HG02642 (cell line): Measurements from ENCODE around the gene PNPLA3.

Source experiments
- ATAC-seq: cut with Tn5 transposase; IDR thresholded peaks from one replicate; pipeline ENCODE4 v1.9.1; 2021; ENCODE audit warnings: mild to moderate bottlenecking; ENCODE audit not compliant: unreplicated experiment, poor library complexity

PNPLA3 gene, protein sequence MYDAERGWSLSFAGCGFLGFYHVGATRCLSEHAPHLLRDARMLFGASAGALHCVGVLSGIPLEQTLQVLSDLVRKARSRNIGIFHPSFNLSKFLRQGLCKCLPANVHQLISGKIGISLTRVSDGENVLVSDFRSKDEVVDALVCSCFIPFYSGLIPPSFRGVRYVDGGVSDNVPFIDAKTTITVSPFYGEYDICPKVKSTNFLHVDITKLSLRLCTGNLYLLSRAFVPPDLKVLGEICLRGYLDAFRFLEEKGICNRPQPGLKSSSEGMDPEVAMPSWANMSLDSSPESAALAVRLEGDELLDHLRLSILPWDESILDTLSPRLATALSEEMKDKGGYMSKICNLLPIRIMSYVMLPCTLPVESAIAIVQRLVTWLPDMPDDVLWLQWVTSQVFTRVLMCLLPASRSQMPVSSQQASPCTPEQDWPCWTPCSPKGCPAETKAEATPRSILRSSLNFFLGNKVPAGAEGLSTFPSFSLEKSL

DNA sequence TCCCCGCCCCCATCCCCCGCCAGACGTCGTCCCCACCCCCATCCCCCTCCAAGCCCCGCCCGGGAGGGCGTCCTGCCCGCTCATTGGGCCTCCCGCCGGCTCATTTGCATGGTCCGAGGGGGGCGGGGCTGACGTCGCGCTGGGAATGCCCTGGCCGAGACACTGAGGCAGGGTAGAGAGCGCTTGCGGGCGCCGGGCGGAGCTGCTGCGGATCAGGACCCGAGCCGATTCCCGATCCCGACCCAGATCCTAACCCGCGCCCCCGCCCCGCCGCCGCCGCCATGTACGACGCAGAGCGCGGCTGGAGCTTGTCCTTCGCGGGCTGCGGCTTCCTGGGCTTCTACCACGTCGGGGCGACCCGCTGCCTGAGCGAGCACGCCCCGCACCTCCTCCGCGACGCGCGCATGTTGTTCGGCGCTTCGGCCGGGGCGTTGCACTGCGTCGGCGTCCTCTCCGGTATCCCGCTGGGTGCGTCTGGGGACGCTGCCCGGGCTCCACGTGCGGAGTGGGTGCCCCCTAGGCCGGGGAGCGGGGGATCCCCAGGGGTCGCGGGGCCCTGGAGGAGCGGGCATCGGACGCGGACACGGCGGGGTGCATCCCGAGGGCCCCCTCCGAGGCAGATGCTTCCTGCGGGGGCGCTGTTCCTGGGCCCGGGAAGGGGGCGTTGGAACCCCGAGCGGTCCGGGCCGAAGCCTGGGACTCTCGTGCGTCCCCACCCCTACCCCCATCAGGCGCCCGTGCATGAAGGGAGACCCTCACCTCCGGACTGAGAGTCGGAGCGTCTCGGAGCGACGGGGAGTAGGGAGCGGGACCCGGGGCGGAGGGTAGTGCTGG is at the start of gene PNPLA3:
Gene PNPLA3, plus strand, starts transcription at position 175 of the 834 bp plus-strand sequence. Its CDS starts 107 bp downstream, at position 282.
- ATAC-seq: no peak

DNA sequence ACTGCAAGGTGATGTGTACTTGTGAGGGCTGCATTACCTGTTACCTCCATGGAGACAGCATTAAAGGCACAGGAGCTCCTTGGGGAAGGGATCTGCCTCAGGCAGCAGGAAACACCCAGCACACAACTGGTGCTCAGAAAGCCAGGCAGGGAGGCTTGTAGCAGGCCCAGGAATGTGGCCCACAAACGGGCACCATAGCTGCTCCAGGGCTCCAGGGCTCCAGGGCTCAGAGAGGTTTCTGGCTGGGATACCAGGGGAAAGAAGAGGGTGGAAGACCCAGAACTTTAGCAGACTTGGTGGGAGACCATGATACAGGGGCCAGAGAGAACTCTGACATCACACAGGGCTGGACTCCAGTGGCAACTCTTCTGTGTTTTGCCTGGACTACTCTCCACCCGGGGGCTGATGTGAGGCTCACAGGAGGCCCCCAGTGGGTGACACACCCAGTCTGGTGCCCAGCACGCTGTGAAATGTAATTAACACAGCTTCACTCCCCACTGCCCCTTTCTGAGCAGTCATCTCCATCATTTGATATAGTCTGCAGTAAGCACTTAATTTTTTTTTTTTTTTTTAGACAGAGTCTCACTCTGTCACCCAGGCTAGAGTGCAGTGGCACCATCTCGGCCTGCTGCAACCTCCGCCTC is 46.6 kb upstream of the PNPLA3 start:
- no peak for ATAC-seq

DNA sequence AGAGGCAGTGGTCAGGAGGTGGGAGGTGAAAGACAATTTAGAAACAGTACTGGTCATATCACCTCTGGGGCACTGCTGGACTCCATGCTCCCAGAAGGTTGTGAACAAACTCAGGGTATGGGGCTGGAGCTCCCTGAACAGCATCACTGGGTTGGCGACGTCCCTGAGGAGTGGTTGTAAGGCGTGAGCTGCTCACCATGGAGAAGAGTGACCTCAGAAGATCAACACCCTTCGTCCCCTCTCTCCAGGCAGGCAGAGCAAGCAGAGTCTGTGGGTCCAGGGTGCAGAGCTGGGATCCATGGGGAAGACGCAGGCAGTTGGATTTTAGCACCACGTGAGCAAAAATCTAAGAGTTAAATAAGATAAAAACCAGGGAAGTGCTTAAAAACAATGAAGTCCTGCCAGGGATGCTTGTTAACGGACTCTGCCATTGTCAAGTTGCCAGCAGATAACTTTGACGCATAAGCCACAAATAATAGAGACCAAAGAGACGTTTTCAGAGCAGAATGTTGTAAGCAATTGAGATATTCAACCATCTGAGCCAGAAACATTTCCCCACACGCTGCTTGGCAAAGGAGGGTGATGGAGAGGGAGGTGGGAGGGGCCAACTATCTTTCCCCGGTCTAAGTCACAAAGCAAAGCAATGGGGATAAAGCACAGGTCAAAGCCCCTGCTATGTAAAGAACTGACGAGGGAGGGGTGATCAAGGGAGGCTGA is 45.4 kb upstream of the PNPLA3 start:
- ATAC-seq: no peak

DNA sequence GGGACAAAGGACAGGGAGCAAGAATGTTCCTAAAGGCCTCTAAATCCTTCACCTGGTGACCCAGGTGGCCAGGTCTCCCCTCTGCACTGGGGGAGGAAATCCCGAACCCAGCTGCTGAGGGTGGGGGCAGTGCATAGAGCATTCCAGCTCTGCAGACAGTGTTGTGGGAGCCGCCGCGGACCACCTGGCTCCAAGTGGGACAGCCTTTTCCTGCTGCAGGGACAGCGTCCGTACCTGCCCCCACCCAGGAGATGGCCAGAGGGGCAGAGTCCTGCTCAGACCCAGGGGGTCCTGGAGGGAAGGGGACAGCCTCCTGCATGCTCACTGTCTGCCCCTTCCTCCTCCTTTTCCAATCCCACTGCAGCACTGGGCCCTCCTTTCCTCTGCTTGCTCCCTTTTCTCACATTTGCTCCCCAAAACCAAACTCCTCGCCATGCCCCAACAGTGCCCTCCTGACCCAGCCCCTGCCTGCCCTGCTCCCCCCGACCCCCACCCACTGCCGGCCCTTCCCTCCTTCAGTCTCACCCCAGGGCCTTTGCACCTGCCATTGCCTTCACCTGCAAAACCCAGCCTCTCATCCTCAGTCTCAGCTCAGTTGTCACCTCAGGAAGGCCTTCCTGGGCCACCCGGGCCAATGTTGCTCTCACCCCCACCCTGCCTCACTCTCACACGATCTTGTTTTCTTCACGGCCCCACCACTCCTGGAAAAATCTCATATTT is 44.6 kb upstream of the PNPLA3 start:
- no peak for ATAC-seq

DNA sequence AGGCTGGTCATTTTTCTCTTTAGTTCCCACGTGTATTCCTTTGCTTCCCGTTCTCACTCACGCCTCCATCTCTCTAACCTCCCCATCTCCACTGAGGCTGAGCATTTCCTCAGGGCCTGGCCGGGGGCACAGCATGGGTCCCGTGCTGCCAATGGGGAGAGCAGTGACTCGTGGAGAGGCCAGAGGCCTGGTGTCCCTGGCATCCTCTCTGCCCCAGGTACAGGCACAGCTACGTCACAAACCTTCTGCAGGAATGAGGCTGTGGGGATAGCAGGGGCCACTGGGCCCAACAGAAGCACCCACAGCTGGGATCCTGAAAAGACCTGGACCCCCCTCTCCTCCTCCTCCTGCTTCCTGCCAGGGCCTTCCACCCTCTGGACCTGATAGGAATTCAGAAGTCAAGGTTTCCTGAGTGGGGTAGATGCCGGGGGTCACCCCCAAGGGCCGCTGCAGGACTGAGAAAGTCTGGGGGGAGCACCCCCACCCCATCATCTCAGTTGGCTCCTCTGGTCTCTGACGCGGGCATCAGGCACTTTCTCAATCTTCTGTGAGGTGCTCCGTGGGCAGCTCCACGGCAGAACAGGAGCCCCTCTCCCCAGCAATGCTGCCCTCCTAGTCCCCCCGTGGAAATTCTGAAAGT is 43.6 kb upstream of the PNPLA3 start:
- ATAC-seq: no peak

DNA sequence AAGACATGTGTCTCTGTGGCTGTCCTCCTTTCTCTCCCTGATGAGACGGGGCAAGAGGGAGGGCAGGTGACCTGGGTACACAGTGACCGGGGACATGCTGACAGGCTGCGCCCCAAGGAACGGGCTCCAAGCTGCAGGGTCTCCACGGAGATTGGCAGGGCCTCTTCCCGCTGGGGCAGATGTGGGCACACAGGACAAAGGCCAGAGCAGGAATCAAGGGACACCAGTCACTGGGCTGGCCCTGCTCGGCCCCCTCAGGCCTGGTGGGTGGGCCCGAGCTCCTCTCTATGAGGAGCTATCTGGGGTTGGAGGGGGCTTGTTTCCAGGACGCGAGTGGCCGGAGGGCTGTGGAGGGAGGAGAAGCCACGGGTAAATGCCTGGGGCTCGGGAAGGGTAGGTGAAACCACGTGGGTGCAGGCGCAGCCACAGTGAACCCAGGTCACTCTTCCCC is 43.0 kb upstream of the PNPLA3 start:
- no peak for ATAC-seq

DNA sequence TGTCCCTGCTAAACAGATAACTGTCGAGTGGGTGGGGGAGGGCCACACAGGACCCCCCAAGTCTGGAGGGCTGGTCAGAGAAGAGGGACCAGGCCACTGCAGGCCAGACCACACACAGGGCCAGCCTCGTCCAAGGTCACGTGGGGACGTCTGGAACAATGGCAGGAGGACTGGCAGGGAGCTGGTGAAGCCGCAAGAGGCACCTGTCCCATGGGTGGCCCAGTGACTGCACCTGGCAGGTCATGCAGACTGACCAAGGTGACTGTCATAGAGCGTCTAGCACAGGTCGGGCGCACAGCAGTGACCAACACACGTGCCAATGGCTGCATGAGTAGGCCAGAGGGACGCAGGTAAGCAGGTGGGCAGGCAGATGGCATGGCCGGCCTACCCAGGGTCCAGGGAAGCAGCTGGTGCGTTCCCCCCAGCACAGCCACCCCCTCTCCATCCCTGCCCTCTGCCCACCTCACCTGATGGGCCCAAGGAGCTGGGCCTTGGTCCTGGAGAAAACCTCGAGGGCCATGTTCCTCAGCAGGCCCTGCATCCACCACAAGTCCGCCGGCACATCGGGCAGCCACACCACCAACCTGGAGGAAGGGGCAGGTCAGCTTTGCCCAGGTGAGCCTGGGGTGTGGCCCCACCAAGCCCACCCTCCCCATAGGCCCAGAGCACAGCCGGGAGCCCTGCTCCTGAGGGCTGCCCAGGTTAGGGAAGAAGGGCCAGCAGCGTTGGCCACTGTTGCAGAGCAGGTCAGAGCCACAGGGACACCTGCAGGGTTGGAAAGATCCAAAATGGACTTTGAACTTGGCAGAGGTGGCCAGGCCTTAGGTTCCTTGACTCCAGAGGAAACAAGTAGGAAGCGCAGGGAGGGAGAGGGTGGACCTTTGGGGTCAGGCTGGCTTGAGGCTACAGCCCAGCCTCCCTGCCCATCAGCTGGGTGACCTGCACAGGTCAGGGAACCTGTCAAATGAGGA is 42.2 kb upstream of the PNPLA3 start:
- ATAC-seq: no peak

DNA sequence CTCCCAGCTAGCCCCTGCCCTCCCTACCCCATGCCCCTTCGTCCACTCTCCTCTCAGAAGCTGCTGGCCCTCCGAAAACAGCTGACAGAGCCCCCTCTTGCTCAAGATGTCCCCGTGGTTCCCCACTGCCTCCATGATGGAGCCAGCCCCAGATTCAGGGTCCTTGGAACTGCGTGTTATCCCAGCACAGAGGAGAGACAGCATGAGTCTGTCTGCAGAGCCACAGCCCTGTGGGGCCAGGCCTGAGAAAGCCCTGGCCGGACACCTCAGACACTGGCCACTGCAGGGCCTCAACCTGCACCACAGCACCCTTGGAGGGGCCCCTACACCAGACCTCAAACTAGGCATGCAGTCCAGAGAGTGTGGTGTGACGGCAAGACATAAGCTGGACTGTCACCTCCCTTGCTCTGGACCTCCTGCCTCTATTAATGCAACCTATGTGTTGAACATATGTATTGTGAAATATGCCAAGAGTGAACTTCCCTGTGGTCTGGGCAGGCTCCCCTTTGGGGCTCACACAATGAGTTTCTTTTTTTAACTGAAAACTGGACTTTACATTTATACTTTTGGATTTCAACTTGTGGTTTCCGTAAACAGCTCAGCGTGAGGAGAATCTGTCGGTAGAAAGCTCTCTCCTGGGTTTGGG is 41.4 kb upstream of the PNPLA3 start:
- ATAC-seq: no peak

DNA sequence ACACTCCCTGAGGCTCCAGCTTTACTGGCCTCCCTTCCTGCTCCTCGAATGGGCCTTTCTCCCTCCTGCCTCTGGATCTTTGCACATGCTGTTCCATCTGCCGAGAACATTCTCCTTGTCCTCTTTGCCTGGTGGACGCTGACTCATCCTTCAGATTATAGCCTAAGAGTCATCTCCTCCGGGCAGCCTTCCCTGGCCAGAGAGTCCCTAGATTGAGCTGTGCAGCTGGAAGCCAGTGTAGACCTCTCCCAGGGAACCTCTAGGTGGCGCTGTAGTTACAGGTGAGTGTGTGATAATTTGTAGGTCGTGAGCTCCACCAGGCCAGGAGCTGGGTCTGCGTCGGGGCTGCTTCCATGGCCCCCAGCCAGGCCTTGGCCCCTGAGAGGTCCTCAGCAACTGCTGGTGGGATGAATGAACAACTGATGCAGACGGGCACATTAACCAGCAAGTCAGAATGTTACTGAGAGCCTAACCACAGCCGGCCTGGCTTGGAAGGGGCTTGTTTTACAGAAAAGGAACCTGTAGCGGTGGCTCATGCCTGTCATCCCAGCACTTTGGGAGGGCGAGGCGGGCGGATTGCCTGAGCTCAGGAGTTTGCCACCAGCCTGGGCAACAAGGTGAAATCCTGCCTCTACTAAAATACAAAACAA is 40.5 kb upstream of the PNPLA3 start:
- no peak for ATAC-seq

DNA sequence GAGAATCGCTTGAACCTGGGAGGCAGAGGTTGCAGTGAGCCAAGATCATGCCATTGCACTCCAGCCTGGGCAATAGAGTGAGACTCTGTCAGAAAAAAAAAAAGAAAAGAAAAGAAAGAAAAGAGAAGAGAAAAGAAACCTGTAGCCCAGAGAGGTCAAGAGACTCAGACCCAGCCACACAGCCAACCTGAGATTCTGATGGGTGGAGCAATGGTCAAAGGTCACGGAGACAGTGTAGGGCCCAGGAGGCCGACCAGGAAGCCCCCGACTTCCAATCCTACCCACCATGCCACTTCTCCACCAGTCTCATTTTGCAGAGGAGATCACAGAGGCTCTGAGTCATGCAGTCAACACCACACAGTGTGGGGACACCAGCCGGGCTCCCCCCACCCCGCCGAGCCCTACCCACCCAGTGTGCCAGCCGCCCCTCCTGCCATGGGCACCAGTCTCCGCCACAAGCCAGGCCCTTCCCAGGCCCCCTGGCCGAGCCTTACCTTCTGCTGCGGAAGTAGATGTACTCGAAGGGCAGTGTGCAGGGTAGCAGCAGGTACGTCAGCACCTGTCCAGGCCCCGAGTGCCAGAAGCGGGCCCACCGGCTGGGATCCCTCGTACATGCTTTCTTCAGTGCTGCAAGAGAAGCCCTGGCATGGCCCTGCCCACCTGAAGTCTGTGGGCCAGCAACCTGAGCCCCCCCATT is 39.7 kb upstream of the PNPLA3 start:
- no peak for ATAC-seq

DNA sequence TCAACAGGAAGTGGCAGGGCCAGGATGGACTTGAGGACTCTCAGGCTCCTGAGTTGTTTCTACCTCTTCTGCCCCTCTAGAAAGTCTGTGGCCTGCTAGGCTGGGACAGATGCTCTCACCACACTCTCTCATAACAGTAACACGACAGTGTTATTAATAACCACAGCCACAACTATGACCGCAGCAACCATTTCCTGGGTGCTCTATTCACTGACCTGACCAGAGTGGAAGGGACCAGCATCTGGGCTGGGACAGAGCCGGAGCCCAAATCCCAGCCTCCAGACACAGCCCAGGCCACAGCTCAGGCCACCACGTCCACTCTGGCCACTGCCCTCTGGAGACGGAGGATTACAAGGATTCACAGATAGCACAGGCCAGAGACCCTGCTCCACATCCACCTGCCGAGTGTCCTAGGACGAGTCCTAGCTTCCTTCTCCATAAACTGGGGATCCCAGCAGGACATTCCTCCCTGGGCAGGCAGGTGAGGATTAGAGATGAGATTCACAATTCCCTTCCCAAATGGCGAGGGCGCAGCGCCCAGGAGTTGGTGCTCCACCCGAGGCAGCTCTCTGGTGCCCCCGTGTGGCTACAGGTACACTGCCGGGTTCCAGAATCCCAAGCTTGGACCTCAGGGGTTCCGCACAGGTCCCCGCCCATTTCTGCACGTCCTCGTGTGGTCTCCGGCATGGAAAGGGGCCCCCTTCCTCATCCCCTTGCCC is 38.8 kb upstream of the PNPLA3 start:
- peak; percentile 75 for ATAC-seq

DNA sequence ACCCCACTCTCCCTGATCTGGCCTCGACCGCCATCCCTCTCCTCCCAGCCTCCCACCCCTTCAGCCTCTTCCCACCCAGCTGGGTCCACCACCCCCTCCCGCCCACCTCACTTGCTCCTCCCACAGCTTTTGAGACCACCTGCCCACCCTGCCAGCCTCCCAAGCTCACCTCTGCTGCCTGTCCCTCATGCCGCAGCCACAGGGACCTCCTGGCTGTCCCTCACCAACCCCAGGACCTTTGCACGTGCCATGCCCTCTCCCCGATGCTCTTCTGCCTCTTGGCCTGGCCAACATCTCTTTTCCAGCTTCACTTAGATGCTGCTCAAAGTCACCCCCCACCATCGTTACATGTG is 38.3 kb upstream of the PNPLA3 start:
- no peak for ATAC-seq

DNA sequence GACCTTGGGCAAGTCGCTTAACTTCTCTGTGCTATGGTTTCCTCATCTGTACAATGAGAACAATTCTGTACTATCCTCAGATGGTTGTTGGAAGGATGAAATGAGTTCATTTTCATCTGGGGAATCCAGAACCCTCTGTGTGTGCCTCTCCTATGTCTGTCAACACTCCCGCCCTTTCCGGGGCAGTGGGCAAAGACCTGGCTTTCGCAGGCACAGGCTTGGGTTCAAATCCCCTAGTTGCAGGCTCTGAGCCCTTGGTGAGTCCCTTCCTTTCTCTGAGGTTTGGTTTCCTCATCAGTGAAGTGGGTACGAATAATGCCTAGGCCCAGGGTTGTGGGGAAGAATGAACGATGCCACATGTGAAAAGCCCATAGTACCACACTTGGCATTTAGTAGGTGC is 37.8 kb upstream of the PNPLA3 start:
- no peak for ATAC-seq

DNA sequence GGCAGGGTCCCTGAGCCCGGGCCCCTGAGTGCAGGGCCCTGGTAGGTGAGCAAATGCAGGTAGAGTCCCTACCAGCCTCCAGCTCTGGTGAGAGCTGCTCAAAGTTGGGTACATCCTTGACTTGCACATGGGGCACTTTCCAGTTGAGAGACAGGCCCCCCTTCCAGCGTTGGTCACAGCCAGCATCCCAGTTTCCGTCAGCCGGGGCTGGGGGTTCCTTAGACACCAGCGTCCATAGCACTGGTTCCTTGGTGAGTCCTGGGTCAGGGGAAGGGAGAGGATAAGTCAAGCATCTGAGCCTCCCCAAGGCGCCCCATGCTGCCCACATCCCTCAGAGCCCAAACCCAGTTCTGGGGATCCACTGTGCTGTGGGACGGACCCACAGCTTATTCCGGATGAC is 37.4 kb upstream of the PNPLA3 start:
- no peak for ATAC-seq

DNA sequence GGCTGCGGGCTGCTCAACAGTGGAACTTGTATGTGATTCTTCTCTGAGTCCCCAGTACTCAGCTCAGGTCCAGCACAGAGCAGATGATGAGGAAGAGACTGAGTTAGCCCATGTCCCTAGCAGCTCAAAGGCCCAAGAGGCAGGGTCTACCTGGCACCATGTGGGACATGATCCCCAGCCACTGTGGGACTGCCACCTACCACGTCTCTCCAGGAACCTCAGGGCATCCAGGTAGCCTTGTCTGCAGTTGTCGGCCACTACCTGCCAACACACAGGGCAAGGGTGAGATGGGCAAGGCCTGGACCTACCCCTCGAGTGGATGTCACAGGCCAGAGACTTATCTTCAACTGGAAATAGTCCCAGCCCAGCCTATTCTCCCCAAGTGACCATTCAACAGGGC is 36.2 kb upstream of the PNPLA3 start:
- no peak for ATAC-seq

DNA sequence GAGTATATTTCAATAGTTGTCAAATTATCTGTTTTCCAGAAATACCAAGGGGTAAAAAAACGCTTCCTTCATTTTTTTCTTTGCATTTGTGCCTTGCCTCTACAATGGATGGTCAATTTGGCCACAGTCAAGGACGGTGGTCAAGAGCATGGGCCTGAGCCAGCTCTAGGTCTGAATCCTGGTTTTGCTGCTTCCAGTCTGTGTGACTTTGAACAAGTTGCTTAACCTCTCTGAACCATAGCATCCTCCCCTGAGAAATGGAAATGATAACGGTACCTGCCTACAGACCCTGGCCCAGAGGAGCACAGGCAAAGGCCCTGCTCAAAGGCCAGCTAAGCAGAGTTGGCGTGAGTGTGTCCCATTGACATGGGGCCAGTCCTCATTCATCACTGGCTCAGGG is 34.9 kb upstream of the PNPLA3 start:
- no peak for ATAC-seq
